ENCODE measurements around the gene CATSPER1. TPM values are rescaled to one million over a fixed set of nuclear protein-coding genes. Genes with fewer than 3 reads are reported as not detected.

CATSPER1 gene
- total RNA-seq, 1 experiment from 2014 or later, result not detected

GRCh38 chr11:66022401-66023185 is 3.7 kb downstream of the CATSPER1 start:
- peak; percentile 88 for DNase-seq (ENCODE audit: low spot score)
- no peaks in the 10 kb centered on the region for H3K36me3 ChIP-seq (ENCODE audit: insufficient read depth, low read length, poor library complexity, severe bottlenecking)
- H3K4me3 ChIP-seq (ENCODE audit: low read depth, low read length, poor library complexity, severe bottlenecking), result peak overlapping the region; percentile 30
- H3K9me3 ChIP-seq (ENCODE audit: low read depth, low read length, poor library complexity, severe bottlenecking), result no peaks in the 10 kb centered on the region
- no peaks in the 10 kb centered on the region for H3K27me3 ChIP-seq (replicated peaks; ENCODE audit: insufficient read depth, low read depth, low read length, poor library complexity)
- H3K4me1 ChIP-seq (ENCODE audit: insufficient read depth, low read length, poor library complexity, severe bottlenecking), result no peaks in the 10 kb centered on the region
- no peak overlapping the region for H3K27ac ChIP-seq (ENCODE audit: low read depth, low read length, poor library complexity, severe bottlenecking)
- BruUV-seq (replicated peaks), result no TSS peak
- no peak for TF ChIP-seq EZH2 (IDR thresholded peaks at IDR 0.05; ENCODE audit: borderline replicate concordance, low read depth, low read length, poor library complexity, severe bottlenecking)
- TF ChIP-seq CTCF (conservative IDR thresholded peaks at IDR 0.05; ENCODE audit: low read depth, low read length), result peak; percentile 99
- ChIA-PET CTCF (interaction anchor here (0.6 to 1.4 kb wide), 10 partner anchors 12 to 290 kb away, joined by 3 to 9 read pairs (median 3); no protein-coding TSS in a partner anchor), POLR2A (ENCODE audit: low non-redundant PET) (no interaction called here)
- intact Hi-C loops (cut with micrococcal nuclease; ENCODE audit: unreplicated experiment), result no loop called here

- BruUV-seq (replicated peaks), result no TSS peak
- TF ChIP-seq CTCF (conservative IDR thresholded peaks at IDR 0.05; ENCODE audit: low read depth, low read length), result no peak
- no peak for TF ChIP-seq EZH2 (IDR thresholded peaks at IDR 0.05; ENCODE audit: borderline replicate concordance, low read depth, low read length, poor library complexity, severe bottlenecking)
- Histone ChIP-seq H3K9me3 (ENCODE audit: low read depth, low read length, poor library complexity, severe bottlenecking) (no peaks in the 10 kb centered on the region), H3K36me3 (ENCODE audit: insufficient read depth, low read length, poor library complexity, severe bottlenecking) (no peaks in the 10 kb centered on the region), H3K4me1 (ENCODE audit: insufficient read depth, low read length, poor library complexity, severe bottlenecking) (peaks cover 11% of the 10 kb centered on the region), H3K27ac (ENCODE audit: low read depth, low read length, poor library complexity, severe bottlenecking) (no peak overlapping the region), H3K4me3 (ENCODE audit: low read depth, low read length, poor library complexity, severe bottlenecking) (no peak overlapping the region), H3K27me3 (replicated peaks; ENCODE audit: insufficient read depth, low read depth, low read length, poor library complexity) (no peaks in the 10 kb centered on the region)
- CTCF ChIA-PET, result interaction anchor here (0.5 kb wide), 1 partner anchor 133 kb away, joined by 5 read pairs; the partner anchor contains the start of gene FIBP
- intact Hi-C loops (cut with micrococcal nuclease; ENCODE audit: unreplicated experiment), result no loop called here
- DNase-seq (ENCODE audit: low spot score), result no peak
- POLR2A ChIA-PET (ENCODE audit: low non-redundant PET), result no interaction called here
These were observed 5.5 kb downstream of the CATSPER1 start for GRCh38 chr11:66020618-66021357.

GRCh38 chr11:66020212-66020611 is 6.1 kb downstream of the CATSPER1 start:
- no TSS peak for BruUV-seq (replicated peaks)
- Histone ChIP-seq H3K4me3 (ENCODE audit: low read depth, low read length, poor library complexity, severe bottlenecking) (no peak overlapping the region), H3K4me1 (ENCODE audit: insufficient read depth, low read length, poor library complexity, severe bottlenecking) (peaks cover 17% of the 10 kb centered on the region), H3K27ac (ENCODE audit: low read depth, low read length, poor library complexity, severe bottlenecking) (no peak overlapping the region), H3K27me3 (replicated peaks; ENCODE audit: insufficient read depth, low read depth, low read length, poor library complexity) (no peaks in the 10 kb centered on the region), H3K36me3 (ENCODE audit: insufficient read depth, low read length, poor library complexity, severe bottlenecking) (no peaks in the 10 kb centered on the region), H3K9me3 (ENCODE audit: low read depth, low read length, poor library complexity, severe bottlenecking) (no peaks in the 10 kb centered on the region)
- no peak for DNase-seq (ENCODE audit: low spot score)
- TF ChIP-seq CTCF (conservative IDR thresholded peaks at IDR 0.05; ENCODE audit: low read depth, low read length) (no peak), EZH2 (IDR thresholded peaks at IDR 0.05; ENCODE audit: borderline replicate concordance, low read depth, low read length, poor library complexity, severe bottlenecking) (no peak)
- ChIA-PET POLR2A (ENCODE audit: low non-redundant PET) (no interaction called here), CTCF (interaction anchor here (0.5 kb wide), 1 partner anchor 132 kb away, joined by 5 read pairs; the partner anchor contains the start of gene FIBP)
- intact Hi-C loops (cut with micrococcal nuclease; ENCODE audit: unreplicated experiment), result no loop called here

Measured in A673 (cell line).